B cell (primary cell): ENCODE measurements around the gene MEIS2.

Experiments
- CTCF ChIP-seq: fragments of 200-600 bp; IDR thresholded peaks from one replicate; pipeline ENCODE4 v1.8.0; 2022; ENCODE audit warnings: antibody characterized with exemption, mild to moderate bottlenecking
- EZH2 ChIP-seq: IDR thresholded peaks from 2 replicates; pipeline ENCODE4 v1.6.1; 2012; ENCODE audit warnings: borderline replicate concordance, low read depth, mild to moderate bottlenecking, moderate library complexity, low read length; ENCODE audit not compliant: insufficient read depth, poor library complexity, severe bottlenecking

GRCh38 chr15:37109168-37109871 is 9.0 kb upstream of the MEIS2 start:
- TF ChIP-seq CTCF (no peak), EZH2 (no peak)
